HG02981 (cell line): Measurements from ENCODE around the gene UNC80.

Experiments used
- ATAC-seq: cut with Tn5 transposase; IDR thresholded peaks from one replicate; pipeline ENCODE4 v1.9.1; 2021; ENCODE audit warnings: mild to moderate bottlenecking, moderate library complexity; ENCODE audit not compliant: unreplicated experiment

The UNC80 gene

DNA sequence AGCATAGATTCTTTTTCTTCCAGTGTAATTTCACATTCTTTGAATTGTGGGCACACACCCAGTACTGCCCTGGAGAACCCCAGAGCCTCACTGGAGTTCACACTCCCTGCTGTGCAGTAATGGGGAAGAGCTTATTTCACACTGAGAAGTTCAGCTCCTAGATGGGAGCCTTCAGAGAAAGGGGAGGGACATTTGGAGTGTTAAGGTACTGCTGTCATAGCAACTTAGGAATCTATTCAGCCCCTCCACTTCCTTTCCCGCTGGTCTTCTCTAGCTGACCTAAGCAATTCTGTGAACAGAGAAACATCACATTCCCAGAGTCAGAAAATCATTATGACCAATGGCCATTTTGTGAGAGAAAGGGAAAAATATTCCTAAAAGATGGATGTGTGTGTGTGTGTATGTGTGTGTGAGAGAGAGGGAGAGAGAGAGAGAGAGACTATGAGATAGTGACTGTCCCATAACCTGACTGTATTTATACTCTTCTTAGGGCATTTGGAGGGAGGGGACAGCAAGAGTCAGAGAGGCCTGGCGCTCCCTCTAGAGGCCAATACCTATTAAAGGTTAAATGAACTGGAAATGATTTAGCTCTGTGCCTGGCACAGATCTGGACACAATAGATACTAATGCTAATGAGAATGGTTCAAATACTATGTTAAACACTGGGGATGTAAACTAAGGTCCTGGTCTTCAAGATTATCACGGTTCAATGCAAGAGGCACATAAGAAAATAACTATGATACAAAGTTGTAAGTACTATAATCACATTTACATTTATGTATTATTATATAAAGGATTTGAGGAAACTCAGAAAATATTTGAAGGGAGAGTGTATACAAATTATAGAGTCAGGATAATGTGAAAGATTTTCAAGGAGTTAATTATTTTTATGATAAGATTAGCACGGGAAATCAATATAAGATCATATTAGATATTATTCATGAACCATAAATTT lies 189.3 kb downstream of the UNC80 start:
- ATAC-seq = peak; percentile 96

DNA sequence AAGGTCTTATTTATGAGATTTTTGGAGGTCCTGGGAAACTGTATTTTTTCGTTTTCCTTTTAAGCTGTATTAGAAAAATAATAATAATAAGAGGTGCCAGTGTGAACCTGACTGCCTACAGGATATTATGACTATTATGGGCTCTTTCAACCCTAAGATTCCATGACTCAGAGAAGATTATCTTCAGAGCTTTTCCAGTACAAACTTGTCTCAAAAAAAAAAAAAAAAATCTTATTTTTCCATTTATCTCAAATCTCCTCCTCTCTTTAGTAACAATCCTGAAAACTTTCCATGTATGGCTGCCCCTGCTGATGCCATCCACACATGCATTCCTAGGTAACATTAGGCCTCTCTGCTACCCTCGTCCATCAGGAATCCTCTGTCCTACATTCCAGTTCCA lies 194.1 kb downstream of the UNC80 start:
- no peak for ATAC-seq

DNA sequence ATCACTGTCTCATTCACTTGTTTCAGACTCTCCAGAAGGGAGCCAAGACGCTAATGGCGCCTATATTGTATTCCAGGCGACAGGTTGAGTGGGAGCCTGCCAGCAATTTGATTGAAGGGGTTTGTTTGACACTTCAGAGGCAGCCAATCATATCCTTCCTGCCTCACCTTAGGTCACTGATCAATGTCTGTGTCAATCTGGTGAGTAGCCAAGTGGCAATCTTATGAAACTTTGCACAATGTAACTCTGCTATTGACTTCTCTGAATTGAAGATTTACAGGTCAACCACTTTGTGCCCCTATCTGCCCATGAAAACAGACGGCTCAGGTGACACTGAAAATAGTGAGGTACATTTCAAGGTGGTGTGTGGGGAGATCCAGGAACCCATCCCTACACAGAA lies 198.1 kb downstream of the UNC80 start:
- no peak for ATAC-seq

DNA sequence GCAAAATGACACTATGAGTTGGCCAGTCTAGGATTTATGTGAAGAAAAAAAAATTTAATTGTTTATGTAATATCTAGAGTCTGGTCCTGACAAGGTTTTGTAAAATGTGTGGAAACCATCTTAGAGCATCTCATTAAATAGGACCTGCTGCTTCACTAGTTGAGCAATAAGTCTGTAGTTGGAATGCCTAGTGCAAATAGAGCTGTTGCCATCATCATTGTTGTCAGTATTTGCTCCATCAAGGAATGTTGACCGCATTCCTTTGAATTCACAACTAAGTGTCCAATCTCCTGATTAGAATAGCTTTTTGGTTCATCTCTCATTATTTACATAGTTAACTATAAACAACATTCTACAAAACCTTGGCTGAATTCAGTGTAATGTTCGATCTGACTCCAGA lies 198.6 kb downstream of the UNC80 start:
- no peak for ATAC-seq

DNA sequence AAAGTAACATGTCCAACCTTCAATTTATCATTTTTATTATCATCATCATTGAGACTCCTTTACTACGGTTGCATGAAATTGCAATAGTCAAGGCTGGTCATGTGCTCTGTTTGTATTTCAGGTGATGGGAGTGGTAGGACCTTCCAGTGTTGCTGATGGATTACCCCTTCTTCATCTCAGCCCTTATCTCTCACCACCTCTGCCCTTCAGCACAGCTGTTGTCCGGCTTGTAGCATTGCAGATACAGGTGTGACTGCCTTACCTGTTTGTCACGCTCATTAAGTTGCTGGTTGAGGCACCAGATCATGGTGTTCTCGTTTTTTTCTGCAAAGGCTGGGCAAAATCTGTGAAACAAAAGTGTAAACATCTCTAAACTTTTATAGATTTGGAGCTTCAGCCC lies 199.1 kb downstream of the UNC80 start:
- no peak for ATAC-seq

DNA sequence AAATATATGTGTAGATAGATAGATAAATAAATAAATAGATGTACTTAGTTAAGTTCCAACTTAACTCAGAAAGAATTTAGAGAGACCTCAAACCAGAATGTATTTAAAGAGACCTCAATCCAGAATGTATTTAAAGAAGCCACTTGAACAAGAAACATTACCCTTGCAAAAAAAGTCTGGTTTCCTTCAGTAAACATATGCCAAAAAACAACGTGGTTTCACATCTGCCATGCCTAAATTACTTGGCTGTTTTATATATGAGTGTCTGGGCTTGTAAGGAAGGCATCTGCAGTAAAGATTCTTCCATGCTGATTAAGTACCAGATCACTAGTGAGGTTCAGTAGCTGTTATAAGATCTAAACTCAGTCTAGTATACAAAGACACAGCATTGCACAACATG lies 201.7 kb downstream of the UNC80 start:
- ATAC-seq = no peak

DNA sequence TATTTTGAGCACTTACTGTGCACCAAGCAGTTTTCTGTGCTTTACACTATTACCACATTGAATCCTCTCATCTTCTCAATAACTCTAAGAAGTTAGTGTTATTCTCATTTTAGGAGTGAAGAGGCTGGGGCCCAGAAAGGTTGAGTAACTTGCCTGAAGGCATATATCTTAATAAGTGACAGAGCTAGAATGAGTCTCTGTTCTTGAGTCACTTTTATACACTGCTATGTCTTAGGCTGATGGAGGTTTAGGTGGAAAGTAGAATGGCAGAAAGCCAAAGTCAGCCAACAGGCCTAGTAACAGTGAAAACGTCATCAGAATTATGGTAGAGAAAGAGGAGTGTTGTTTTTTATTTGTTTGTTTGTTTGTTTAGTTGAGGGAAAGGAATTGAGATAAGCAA lies 202.9 kb downstream of the UNC80 start:
- no peak for ATAC-seq

DNA sequence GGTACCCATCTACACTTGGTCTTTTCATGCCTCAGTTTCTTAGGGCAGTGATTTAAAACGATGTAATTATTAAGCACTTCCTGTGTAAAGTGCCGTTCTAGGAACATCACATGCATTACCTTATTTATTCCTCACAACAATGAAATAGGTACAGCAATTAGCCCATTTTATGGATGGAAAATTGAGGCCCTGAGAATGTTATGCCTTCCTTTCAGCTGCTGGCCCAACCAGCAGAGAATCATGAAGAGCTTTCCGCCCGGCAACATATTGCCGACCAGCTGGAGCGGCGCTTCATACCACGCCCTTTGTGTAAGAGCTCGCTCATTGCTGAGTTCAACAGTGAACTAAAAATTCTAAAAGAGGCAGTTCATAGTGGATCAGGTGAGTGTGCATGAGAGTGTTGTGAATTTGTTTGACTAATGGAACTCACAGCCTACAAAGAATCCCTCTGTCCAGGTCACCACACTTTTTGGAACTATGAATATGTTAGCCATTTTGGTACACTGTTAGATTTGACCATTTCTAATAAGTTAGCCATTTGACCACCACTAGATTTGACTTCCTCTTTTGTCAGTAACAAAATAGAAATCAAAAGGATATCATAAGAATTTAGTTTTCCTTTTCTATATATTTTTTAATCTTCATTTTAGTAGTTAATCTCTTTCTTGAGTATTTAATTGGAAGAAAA lies 205.2 kb downstream of the UNC80 start:
- peak; percentile 87 for ATAC-seq

DNA sequence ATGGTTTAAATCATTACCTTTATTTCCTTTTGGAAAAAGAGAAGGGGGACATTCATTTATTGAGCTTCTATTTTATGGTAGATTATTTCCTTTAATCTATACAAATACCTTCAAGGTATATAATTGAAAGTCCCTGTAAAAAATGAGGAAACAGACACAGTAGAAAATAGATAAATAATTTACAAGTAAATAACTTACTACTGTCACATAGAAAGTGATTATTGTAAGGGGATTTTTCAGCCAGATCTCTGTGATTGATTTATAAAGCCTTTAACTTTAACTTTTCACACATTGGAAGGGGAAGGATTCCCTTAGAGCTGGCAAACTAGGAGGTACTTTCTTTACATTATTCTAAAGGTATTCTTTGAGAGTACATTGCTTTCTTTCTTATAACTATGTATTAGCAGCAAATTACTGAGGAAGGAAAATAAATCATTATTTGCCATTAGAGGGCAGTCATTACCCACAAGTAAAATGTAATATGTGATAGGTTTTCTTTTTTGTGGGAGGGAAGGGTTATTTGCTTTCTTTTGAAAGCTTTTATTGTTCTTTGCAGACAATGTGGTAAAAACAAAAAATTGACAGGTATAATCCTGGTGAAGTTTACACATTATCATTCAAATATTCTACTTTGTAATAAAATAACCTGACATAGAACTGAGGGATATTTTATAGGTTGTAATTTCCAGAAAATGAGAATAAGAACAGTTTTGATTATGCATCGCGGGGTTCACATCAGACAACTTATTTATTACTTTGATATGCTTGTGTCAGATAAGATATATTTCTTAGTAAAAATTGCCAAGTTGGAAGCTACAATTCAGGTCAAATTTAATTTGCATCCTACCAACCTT lies 206.0 kb downstream of the UNC80 start:
- ATAC-seq = peak; percentile 58

DNA sequence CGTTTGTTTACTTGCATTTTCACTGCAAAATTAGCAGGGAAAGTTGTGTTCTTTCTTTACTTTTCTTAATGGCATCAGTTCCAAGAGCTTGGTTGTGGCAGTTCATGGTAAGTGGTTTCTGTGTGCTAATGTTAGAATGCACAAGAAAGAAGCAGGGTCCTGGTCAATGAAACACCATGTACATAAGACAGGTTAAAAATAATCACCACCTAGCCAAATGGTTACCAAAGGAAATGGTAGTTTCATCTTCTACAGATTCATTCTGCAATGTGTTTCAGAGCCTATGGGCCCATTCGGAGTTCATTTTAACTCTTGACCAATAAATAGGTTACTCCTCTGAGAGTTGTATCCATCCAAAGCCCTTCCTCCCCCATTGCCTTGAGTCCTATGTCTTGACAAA lies 212.7 kb downstream of the UNC80 start:
- ATAC-seq = no peak

DNA sequence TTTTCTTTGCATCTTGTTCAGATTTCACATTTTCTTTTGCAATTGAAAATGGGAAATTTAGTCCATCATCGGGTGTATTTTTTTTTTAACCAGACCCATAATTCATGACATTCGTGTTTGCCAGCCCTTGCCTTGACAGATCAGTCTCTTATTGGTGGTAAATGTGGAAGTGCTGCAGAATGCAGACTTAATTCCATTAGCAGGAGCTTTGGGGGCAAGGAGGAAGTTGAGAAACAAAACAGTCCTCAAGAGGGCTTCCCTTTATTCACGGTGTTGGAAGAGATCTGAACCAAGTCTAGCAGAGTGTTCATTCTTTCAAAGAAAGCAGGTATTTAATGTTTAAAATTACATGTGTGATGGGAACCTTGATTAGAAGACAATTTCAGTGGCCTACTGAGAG lies 214.2 kb downstream of the UNC80 start:
- ATAC-seq = no peak

DNA sequence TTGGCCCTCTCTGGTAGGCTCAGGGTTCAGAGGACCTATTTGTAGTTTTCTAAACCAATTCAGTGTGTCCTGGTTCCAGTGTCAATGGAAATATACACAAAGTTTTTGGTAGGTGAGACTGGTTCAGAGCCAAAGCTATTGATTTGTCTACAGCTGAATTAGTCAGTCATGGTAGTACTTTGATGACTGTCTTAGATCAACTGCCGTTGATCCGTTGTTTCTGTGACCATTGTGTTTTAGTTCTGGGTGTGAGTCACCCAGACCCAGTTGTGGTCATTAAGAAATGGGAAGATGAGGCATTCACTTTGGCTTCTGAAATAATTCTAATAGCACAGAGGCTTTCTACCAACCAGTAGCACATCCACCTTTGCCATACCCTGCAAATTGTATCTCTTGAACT lies 214.8 kb downstream of the UNC80 start:
- ATAC-seq = no peak

DNA sequence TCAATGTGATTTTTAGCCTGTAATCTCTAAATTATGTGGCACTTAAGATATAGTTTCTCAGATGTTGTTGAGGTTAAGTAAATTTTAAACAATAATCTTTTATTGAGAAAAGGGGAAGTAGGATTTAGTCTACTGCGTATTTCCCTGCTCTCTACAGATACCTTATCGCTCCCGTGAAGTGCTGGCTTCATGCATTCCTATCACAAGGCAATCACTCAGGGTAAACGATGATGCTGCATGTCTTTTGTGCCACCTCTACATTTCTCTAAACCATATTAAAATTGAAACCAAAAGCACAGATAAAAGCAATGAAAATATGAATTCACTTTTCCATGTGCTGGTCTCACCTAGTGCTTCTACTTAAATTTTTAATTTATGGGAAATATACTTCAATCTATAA lies 216.4 kb downstream of the UNC80 start:
- ATAC-seq = peak; percentile 61

DNA sequence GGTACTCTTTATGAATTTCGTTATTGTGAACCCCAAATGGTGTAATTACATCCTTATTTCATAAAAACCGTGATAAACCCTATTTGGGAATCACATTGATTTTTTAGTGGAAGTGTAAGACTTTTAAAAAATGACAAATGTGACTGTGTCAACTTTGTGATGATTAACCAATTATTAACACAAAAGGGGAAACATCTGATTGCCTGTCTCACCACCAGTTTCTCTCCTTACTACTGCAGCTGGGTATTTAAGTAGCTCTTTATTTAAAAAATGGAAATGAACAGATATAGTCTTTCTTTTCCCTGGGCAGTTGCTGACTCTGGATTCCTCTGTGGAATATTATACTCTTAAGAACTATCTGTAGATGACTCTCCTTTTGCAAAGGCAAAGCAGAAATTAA lies 219.2 kb downstream of the UNC80 start:
- no peak for ATAC-seq

DNA sequence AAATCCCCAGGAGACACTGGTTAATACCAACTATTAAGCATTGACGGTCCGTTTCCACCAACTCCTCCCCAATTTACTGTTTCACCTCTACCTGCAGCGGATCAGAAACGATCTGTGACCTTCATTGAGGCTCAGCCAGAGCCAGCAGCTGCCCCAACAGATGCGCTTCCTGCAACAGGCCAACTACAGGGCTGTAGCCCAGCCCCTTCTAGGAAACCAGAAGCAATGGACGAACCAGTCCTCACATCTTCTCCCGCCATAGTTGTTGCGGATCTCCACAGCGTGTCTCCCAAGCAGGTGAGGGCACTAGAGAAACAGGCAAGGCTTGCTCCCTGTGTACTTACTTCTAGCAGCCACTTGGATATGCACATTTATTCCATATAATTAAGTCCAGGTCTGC lies 222.3 kb downstream of the UNC80 start:
- ATAC-seq = no peak

DNA sequence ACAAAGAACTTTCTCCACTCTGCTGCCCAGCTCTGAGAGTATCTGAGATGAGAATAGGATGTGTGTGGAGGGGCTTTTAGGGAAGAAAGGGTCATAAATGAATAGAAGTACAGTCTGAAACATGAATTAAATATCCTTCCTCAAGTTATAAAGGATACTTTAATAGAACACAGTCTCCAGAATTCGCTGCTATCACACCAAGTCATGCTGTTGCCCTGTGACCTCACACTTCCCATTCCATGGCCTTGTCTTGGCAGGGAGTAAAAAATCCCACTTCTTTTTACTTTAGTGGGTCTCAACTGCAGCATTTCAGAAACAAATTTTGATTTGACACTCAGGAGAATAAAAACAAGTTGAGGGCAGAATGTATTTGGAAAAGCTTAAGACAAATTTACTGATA lies 227.0 kb downstream of the UNC80 start:
- no peak for ATAC-seq

DNA sequence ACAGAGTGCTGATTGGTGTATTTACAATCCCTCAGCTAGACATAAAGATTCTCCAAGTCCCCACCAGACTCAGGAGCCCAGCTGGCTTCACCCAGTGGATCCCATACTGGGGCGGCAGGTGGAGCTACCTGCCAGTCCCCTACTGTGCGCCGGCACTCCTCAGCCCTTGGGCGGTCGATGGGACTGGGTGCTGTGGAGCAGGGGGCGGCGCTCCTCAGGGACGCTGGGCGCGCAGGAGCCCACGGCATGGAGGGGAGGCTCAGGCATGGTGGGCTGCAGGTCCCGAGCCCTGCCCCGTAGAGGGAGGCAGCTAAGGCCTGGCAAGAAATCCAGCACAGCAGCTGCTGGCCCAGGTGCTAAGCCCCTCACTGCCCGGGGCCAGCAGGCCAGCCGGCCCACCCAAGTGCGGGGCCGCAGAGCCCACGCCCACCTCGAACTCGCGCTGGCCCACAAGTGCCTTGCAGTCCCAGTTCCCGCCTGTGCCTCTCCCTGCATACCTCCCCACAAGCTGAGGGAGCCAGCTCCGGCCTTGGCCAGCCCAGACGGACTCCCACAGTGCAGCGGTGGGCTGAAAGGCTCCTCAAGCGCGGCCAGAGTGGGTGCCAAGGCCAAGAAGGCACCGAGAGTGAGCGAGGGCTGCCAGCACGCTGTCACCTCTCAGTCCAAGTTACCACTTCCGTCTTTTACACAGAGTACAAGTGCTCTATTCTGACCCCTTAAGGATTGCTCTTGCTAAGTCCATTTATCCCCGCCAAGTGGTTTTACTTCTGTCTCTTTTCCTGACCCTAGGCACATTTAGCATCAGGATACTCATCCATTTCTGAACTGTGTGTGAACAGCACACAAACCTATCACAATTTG lies 229.1 kb downstream of the UNC80 start:
- ATAC-seq = no peak

DNA sequence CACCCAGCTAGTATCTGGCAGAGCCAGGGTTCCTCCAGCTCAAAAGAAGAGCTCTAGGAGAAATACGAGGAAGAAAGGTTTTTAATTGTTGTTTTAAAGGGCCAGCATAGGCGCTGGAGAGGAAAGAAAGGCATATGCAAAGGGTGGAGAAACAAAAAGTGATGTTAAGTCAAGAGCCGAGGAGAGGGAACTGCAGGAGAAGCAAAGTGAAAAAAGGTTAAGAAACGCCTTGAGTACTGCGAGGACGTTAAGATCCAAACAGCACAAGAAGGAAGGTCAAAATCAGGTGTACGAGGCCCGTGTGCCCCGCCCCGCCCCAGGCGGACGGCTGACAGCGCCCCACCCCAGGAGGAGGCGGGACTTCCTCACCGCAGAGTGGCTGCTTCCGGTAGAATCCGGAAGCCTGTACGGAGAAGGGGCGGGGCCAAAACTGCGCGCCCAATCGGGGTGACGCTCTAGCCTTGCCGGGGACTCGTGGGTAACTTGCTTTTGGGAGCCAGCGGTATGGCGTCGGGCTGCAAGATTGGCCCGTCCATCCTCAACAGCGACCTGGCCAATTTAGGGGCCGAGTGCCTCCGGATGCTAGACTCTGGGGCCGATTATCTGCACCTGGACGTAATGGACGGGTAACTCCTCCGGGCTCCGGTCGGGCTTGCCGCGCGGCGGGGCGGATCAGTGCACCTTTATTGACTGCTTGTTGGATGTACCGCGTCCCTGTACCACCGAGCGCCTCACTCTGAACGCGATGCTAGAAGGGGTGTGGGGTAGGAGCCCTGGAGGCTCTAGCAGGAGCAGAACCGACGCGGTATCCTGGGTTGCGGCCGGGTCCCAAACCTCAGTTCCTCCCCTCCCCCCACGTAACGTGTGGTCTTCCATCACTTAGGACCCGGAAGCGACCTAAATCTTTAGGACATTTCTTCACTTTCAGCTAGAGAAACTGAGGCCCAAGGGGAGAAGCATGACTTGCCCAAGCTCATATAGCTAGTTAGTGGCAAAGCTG lies 230.8 kb downstream of the UNC80 start, which contains the start of gene RPE:
RPE (plus strand) TSS at position 481 of the 1,000 bp plus-strand sequence; CDS start at position 505, 24 bp downstream.
- peak; percentile 99 for ATAC-seq

DNA sequence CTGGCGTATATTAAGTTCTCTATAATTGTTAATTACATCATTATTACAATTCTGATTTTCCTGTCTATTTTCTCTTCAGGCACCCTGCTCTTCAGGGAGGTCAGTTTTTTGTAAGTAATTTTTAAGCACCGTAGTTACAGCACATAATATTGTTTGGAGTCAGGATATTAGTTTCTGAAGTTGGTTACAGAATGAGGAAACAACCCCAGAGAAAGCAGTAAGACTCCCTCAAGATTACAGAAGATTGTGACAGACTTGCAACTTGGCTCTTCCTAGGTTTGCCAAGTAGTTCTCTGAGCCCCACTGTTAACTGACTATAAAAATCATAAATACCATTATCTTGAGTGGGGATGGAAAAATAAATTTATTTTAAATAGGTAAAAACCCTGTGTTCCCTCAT lies 231.7 kb downstream of the UNC80 start:
- no peak for ATAC-seq
